GM10266 (cell line): ENCODE measurements around the gene C4orf17.
"Not testable (repeated sequence)": the region's sequence is repeated elsewhere in the genome, so short reads cannot be mapped to it uniquely, and the experiment has no call there.

Experiments used
- DNase-seq: peaks from one replicate; pipeline ENCODE4 v3.0.0; 2012; ENCODE audit errors: extremely low spot score
- CTCF ChIP-seq: IDR thresholded peaks from 2 replicates; pipeline ENCODE4 v1.5.1; 2012; ENCODE audit warnings: mild to moderate bottlenecking, low read depth; ENCODE audit not compliant: control insufficient read depth, insufficient read depth; ENCODE audit errors: missing control alignments

C4orf17 gene

GRCh38 chr4:99507349-99507748 lies 3.5 kb upstream of the C4orf17 start:
- no peak for TF ChIP-seq CTCF
- DNase-seq = no peak

GRCh38 chr4:99507762-99508161 lies 3.1 kb upstream of the C4orf17 start:
- TF ChIP-seq CTCF = no peak
- no peak for DNase-seq

- DNase-seq = no peak
- no peak for TF ChIP-seq CTCF
Observed at GRCh38 chr4:99518601-99519295, 7.9 kb downstream of the C4orf17 start.

- DNase-seq = no peak
Observed at GRCh38 chr4:99529228-99529627, 18.4 kb downstream of the C4orf17 start.

GRCh38 chr4:99529956-99530355 lies 19.1 kb downstream of the C4orf17 start:
- DNase-seq = no peak
- TF ChIP-seq CTCF = no peak

More at GRCh38 chr4:99529228-99529627, 18.4 kb downstream of the C4orf17 start:
- no peak for TF ChIP-seq CTCF

GRCh38 chr4:99534699-99535098 lies 23.9 kb downstream of the C4orf17 start:
- not testable (repeated sequence) for DNase-seq

GRCh38 chr4:99536271-99536670 lies 25.4 kb downstream of the C4orf17 start:
- no peak for TF ChIP-seq CTCF
- DNase-seq = no peak

- no peak for TF ChIP-seq CTCF
- DNase-seq = no peak
Observed at GRCh38 chr4:99536848-99537247, 26.0 kb downstream of the C4orf17 start.
